Stimulated activated CD4-positive, alpha-beta T cell treated with anti-CD3 and anti-CD28 coated beads, Interleukin-15, amount 100 ng/mL, for 24 hours (primary cell): ENCODE measurements around the gene HLA-F.

Experiments
- DNase-seq: peaks from one replicate; pipeline ENCODE4 v3.0.0-alpha.2; 2020

HLA-F gene

GRCh38 chr6:29744621-29745020 is 21.4 kb downstream of the HLA-F start:
- DNase-seq, result no peak

- no peak for DNase-seq
These were observed 22.2 kb downstream of the HLA-F start for GRCh38 chr6:29745386-29745785.

GRCh38 chr6:29745855-29746449 is 22.7 kb downstream of the HLA-F start:
- no peak for DNase-seq

GRCh38 chr6:29746846-29747687 is 23.8 kb downstream of the HLA-F start:
- DNase-seq, result no peak

- no peak for DNase-seq
These were observed 24.5 kb downstream of the HLA-F start for GRCh38 chr6:29747688-29748250.

GRCh38 chr6:29748391-29749307 is 25.4 kb downstream of the HLA-F start:
- peak; percentile 92 for DNase-seq

GRCh38 chr6:29749308-29749662 is 26.1 kb downstream of the HLA-F start:
- DNase-seq, result no peak

GRCh38 chr6:29749668-29750067 is 26.4 kb downstream of the HLA-F start:
- DNase-seq, result no peak

GRCh38 chr6:29750709-29751108 is 27.5 kb downstream of the HLA-F start:
- no peak for DNase-seq

GRCh38 chr6:29751480-29751879 is 28.2 kb downstream of the HLA-F start:
- DNase-seq, result no peak

- peak; percentile 90 for DNase-seq
These were observed 29.4 kb downstream of the HLA-F start for GRCh38 chr6:29752451-29753308.

- no peak for DNase-seq
These were observed 30.0 kb downstream of the HLA-F start for GRCh38 chr6:29753309-29753644.

- DNase-seq, result no peak
These were observed 32.1 kb downstream of the HLA-F start for GRCh38 chr6:29755295-29755871.

- DNase-seq, result no peak
These were observed 34.0 kb downstream of the HLA-F start for GRCh38 chr6:29757282-29757681.

- no peak for DNase-seq
These were observed 34.6 kb downstream of the HLA-F start for GRCh38 chr6:29757701-29758293.

GRCh38 chr6:29758761-29759160 is 35.5 kb downstream of the HLA-F start:
- DNase-seq, result no peak

GRCh38 chr6:29759457-29759856 is 36.2 kb downstream of the HLA-F start:
- no peak for DNase-seq

GRCh38 chr6:29760328-29760727 is 37.1 kb downstream of the HLA-F start:
- no peak for DNase-seq

GRCh38 chr6:29762051-29762450 is 38.8 kb downstream of the HLA-F start:
- DNase-seq, result no peak

GRCh38 chr6:29762781-29763214 is 39.6 kb downstream of the HLA-F start:
- DNase-seq, result no peak

- peak; percentile 39 for DNase-seq
These were observed 40.5 kb downstream of the HLA-F start for GRCh38 chr6:29763491-29764289.
